OCI-LY1 (cell line): Measurements from ENCODE around the gene MRGPRD.

Source experiments
- EZH2 ChIP-seq: fragments of 200-600 bp; sonication (generic), shearing (Covaris generic); IDR thresholded peaks from 2 replicates; pipeline ENCODE4 v1.8.0; 2017; ENCODE audit warnings: borderline replicate concordance, mixed run types, mild to moderate bottlenecking, antibody characterized with exemption, low read length, moderate library complexity, mixed read lengths
- TF ChIP-seq, protein P1 (sequence below): fragments of 200-600 bp; sonication (generic), shearing (Covaris generic); IDR thresholded peaks from 2 replicates; pipeline ENCODE4 v1.5.1; 2017; ENCODE audit warnings: mild to moderate bottlenecking, antibody characterized with exemption, low read length, moderate library complexity, mixed read lengths

DNA sequence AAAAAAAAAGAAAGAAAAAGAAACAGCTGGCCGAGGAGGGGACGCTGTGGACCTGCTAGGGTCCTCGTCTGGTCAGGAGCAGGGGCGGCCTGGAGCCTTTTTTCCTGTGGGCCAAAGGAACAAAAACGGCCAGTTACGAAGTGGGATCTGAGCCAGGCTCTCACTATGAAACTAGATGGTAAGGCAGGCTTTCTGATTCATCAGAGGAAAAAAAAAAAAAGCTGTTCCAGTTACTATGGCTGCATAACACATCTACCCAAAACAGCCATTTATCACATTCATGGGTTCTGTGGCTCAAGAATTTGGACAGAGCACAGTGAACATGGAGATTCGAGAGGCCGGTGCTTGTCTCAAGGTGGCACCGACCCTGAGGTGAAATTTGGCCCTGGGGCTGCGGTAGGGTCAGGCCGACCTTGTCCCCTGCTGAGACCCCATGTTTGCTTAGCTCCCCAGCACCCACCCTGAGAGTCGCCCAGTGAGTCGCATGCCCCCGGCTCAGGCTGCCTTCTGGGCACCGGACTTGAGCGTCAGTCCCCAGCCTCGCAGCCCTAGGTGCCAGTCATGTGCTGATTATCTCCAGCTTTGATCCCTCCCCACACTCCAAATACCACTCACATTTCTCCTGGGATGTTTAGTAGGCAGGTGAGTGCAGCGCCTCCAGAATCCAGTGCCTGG lies 34.2 kb downstream of the MRGPRD start:
- no peak for TF ChIP-seq EZH2
- TF ChIP-seq, protein P1, sequence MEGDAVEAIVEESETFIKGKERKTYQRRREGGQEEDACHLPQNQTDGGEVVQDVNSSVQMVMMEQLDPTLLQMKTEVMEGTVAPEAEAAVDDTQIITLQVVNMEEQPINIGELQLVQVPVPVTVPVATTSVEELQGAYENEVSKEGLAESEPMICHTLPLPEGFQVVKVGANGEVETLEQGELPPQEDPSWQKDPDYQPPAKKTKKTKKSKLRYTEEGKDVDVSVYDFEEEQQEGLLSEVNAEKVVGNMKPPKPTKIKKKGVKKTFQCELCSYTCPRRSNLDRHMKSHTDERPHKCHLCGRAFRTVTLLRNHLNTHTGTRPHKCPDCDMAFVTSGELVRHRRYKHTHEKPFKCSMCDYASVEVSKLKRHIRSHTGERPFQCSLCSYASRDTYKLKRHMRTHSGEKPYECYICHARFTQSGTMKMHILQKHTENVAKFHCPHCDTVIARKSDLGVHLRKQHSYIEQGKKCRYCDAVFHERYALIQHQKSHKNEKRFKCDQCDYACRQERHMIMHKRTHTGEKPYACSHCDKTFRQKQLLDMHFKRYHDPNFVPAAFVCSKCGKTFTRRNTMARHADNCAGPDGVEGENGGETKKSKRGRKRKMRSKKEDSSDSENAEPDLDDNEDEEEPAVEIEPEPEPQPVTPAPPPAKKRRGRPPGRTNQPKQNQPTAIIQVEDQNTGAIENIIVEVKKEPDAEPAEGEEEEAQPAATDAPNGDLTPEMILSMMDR = no peak
